Liver (tissue), 9 donors: ENCODE data around the gene ZC3H12C. TPM values are rescaled to one million over a fixed set of nuclear protein-coding genes. Genes with fewer than 3 reads are reported as not detected.
"Not testable (repeated sequence)": the region's sequence is repeated elsewhere in the genome, so short reads cannot be mapped to it uniquely, and the experiment has no call there.

Experiments
- DNase-seq: peaks from one replicate; pipeline ENCODE4 v3.0.0-alpha.2; 2017; ENCODE audit warnings: low spot score
- H3K27ac ChIP-seq, 2 donors: one replicate each; pipeline ENCODE4 v1.7.0; 2013; ENCODE audit warnings: inconsistent platforms in 2 of 2, low read length in 2 of 2, control low read depth in 1 of 2, low read depth in 1 of 2, mild to moderate bottlenecking in 1 of 2
- H3K27me3 ChIP-seq, 4 donors: one replicate each; pipeline versions ENCODE4 v1.6.1 to v1.7.0; 2013; ENCODE audit warnings: low read length in 3 of 4, inconsistent platforms in 1 of 4, mild to moderate bottlenecking in 1 of 4, moderate library complexity in 1 of 4; ENCODE audit not compliant: control insufficient read depth in 4 of 4, insufficient read depth in 4 of 4
- H3K36me3 ChIP-seq, 4 donors: one replicate each; pipeline versions ENCODE4 v1.6.1 to v1.7.0; 2013; ENCODE audit warnings: low read length in 3 of 4, mild to moderate bottlenecking in 3 of 4, low read depth in 1 of 4, moderate library complexity in 1 of 4; ENCODE audit not compliant: control insufficient read depth in 4 of 4, insufficient read depth in 3 of 4
- H3K4me1 ChIP-seq, 4 donors: one replicate each; pipeline versions ENCODE4 v1.6.1 to v1.7.0; 2013; ENCODE audit warnings: low read length in 3 of 4, mild to moderate bottlenecking in 3 of 4, moderate library complexity in 1 of 4; ENCODE audit not compliant: control insufficient read depth in 4 of 4, insufficient read depth in 4 of 4
- H3K4me3 ChIP-seq, 3 donors: one replicate each; pipeline versions ENCODE4 v1.6.1 to v1.7.0; 2013; ENCODE audit warnings: low read length in 3 of 3, control low read depth in 1 of 3, low read depth in 1 of 3, mild to moderate bottlenecking in 1 of 3
- H3K9ac ChIP-seq, 2 donors: one replicate each; pipeline ENCODE4 v1.7.0; 2013; ENCODE audit warnings: low read length in 2 of 2, mild to moderate bottlenecking in 2 of 2, moderate library complexity in 2 of 2, control low read depth in 1 of 2, low read depth in 1 of 2
- H3K9me3 ChIP-seq, 4 donors: one replicate each; pipeline versions ENCODE4 v1.6.1 to v1.7.0; 2013; ENCODE audit warnings: low read length in 3 of 4; ENCODE audit not compliant: control insufficient read depth in 4 of 4
- EGR1 ChIP-seq, 2 donors: IDR thresholded peaks; 2 replicates each; pipeline ENCODE4 v1.6.1; 2016 to 2018; ENCODE audit warnings: antibody characterized with exemption in 2 of 2, low read depth in 2 of 2
- FOXA1 ChIP-seq: IDR thresholded peaks from 2 replicates; pipeline ENCODE4 v1.6.1; 2016; ENCODE audit warnings: antibody characterized with exemption
- FOXA2 ChIP-seq: IDR thresholded peaks from 2 replicates; pipeline ENCODE4 v1.6.1; 2016; ENCODE audit warnings: antibody characterized with exemption
- GABPA ChIP-seq, 2 donors: IDR thresholded peaks in 1 of 2; conservative IDR thresholded peaks in 1 of 2; 2 replicates each; pipeline ENCODE4 v1.6.1; 2016; ENCODE audit warnings: antibody characterized with exemption in 2 of 2, mild to moderate bottlenecking in 1 of 2, moderate library complexity in 1 of 2
- HNF4G ChIP-seq: IDR thresholded peaks from 2 replicates; pipeline ENCODE4 v1.6.1; 2016; ENCODE audit warnings: antibody characterized with exemption
- JUND ChIP-seq, 2 donors: IDR thresholded peaks; 2 replicates each; pipeline ENCODE4 v1.6.1; 2016; ENCODE audit warnings: antibody characterized with exemption in 2 of 2
- NR2F2 ChIP-seq: IDR thresholded peaks from 2 replicates; pipeline ENCODE4 v1.6.1; 2016; ENCODE audit warnings: antibody characterized with exemption
- RAD21 ChIP-seq, 2 donors: IDR thresholded peaks; 2 replicates each; pipeline ENCODE4 v1.6.1; 2016; ENCODE audit warnings: antibody characterized with exemption in 2 of 2, mild to moderate bottlenecking in 2 of 2
- RXRA ChIP-seq, 2 donors: IDR thresholded peaks; 2 replicates each; pipeline ENCODE4 v1.6.1; 2017 to 2018; ENCODE audit warnings: antibody characterized with exemption in 2 of 2, mild to moderate bottlenecking in 1 of 2
- SP1 ChIP-seq: IDR thresholded peaks from 2 replicates; pipeline ENCODE4 v1.6.1; 2018; ENCODE audit warnings: antibody characterized with exemption, mild to moderate bottlenecking
- TAF1 ChIP-seq: conservative IDR thresholded peaks from 2 replicates; pipeline ENCODE4 v1.6.1; 2016; ENCODE audit warnings: antibody characterized with exemption, mild to moderate bottlenecking
- YY1 ChIP-seq: IDR thresholded peaks from 2 replicates; pipeline ENCODE4 v1.6.1; 2016; ENCODE audit warnings: antibody characterized with exemption, mild to moderate bottlenecking
- WGBS: extraction: QIAGEN DNeasy Blood & Tissue Kit; methylation state at CpG from one replicate; pipeline ENCODE4 v1.1.7; 2013; 5-methylcytosine and 5-hydroxymethylcytosine counted together
- polyA plus RNA-seq, 2 donors: library from polyadenylated mRNA; stranded (reverse) in 1 of 2; unstranded in 1 of 2; fragments of 200-250 nt in 1 of 2; fragments of >200 nt in 1 of 2; fragmentation: Nextera tagmentation in 1 of 2; extraction: Ambion mirVana in 1 of 2; gene quantifications; one replicate each; pipeline versions ENCODE4 v1.2.1 to v1.2.3, GENCODE V29; 2013 to 2015
- total RNA-seq, 2 donors: library from RNA; depleted of rRNA; stranded (reverse); fragments of >200 nt; gene quantifications; one replicate each; pipeline ENCODE4 v1.2.3, GENCODE V29; 2014
- TF ChIP-seq, protein P1 (sequence below): IDR thresholded peaks from 2 replicates; pipeline ENCODE4 v1.6.1; 2016; ENCODE audit warnings: antibody characterized with exemption
- TF ChIP-seq, protein P2 (sequence below): IDR thresholded peaks from 2 replicates; pipeline ENCODE4 v1.6.1; 2016; ENCODE audit warnings: antibody characterized with exemption
- TF ChIP-seq, protein P3 (sequence below): IDR thresholded peaks from 2 replicates; pipeline ENCODE4 v1.6.1; 2016; ENCODE audit warnings: antibody characterized with exemption, mild to moderate bottlenecking
- donor health status: healthy.
- donor health status: healthy.
- donor health status: healthy.
- donor health status: healthy.
- donor health status: healthy.

The ZC3H12C gene
- total and polyA plus RNA-seq, 4 donors = 0.92 to 9.6 (median 2.3) TPM

DNA sequence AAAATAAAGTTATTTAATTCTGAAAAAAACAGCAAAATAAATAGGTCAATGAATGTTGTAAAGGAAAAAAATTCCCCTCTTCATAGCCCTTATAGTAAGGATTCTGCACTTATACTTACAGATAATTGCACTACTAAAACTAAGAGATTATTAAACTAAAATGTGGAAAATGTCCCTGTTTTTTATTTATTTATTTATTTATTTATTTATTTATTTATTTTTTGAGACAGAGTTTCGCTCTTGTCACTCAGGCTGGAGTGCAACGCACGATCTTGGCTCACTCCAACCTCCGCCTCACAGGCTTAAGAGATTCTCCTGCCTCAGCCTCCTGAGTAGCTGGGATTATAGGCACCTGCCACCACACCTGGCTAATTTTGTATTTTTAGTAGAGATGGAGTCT lies 25.2 kb upstream of the ZC3H12C start:
- not testable (repeated sequence) for H3K36me3 ChIP-seq, H3K4me3 ChIP-seq, H3K9ac ChIP-seq, H3K27me3 ChIP-seq, DNase-seq, H3K27ac ChIP-seq, H3K9me3 ChIP-seq, H3K4me1 ChIP-seq
- 97% methylated on average over 4 of the region's 4 CpGs for WGBS

DNA sequence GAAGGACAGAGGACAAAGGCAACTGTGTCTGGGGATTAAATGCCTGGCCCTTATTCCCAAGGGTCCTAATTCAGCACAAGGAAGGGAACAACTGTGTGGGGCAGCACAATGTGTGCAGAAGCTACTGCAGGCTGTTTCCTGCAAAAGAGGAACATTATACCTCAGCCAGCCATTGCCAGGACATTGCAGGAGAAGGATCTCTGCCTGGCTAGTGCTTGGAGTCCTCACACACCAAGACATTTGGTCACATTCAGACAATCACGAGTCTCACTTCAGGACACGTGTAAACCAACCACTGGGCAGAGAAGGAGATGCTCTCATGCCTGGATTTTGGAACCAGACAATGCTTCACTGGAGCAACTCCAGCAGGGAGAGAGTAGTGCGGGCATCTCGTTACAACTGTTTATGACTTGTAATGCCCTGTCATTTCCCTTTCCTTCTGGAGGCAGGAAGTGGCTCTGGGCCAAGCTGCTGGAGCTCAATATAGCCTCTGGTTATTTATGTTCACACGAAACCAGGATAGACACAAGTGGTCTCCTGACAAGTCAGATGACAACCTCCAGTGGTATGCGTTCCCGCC lies 23.9 kb upstream of the ZC3H12C start:
- DNase-seq = no peak
- WGBS = 53% methylated on average over 7 of the region's 7 CpGs
- peak overlapping the region; percentile 2 to 36 for H3K27ac ChIP-seq

DNA sequence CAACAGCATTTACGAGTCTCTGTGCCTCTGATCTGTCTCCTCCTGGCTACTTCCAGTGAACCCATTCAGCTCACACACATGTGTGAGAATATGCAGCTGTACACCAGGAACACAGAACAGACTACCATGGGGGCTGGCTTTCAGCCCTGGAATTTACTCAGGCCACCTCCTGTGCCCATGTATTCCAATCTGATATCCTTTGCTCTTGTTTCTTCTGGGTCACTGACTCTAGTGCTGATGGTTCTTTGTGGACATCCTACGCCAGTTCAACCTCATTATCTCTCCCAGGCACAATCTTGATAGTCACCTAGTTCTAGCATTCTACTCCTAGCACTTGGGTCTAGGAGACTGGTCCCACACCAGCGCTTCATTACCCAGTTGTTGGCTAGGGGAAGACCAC lies 23.0 kb upstream of the ZC3H12C start:
- Histone ChIP-seq H3K9ac (no peak overlapping the region), H3K4me3 (no peak overlapping the region), H3K4me1 (no peaks in the 10 kb centered on the region), H3K27ac (no peak overlapping the region), H3K27me3 (no peaks in the 10 kb centered on the region), H3K9me3 (no peaks in the 10 kb centered on the region), H3K36me3 (no peaks in the 10 kb centered on the region)
- 91% methylated on average over 3 of the region's 3 CpGs for whole genome bisulfite sequencing
- no peak for DNase-seq
- TF ChIP-seq, protein P1, sequence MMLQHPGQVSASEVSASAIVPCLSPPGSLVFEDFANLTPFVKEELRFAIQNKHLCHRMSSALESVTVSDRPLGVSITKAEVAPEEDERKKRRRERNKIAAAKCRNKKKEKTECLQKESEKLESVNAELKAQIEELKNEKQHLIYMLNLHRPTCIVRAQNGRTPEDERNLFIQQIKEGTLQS = no peak
- TF ChIP-seq SP1 (no peak), FOXA1 (no peak)

More for the DNA sequence above, 23.9 kb upstream of the ZC3H12C start:
- no peaks in the 10 kb centered on the region for H3K27me3 ChIP-seq
- no peaks in the 10 kb centered on the region for H3K4me1 ChIP-seq
- no peaks in the 10 kb centered on the region for H3K36me3 ChIP-seq
- no peak overlapping the region for H3K4me3 ChIP-seq
- TF ChIP-seq HNF4G = no peak
- no peak for TF ChIP-seq GABPA (IDR thresholded peaks at IDR 0.05 in 1 of 2, conservative IDR thresholded peaks at IDR 0.05 in 1 of 2)
- TF ChIP-seq RAD21 (IDR thresholded peaks at IDR 0.05) = no peak
- no peak for TF ChIP-seq EGR1 (IDR thresholded peaks at IDR 0.05; ENCODE audit: low read depth in 2 of 2)
- TF ChIP-seq JUND (IDR thresholded peaks at IDR 0.05) = no peak
- TF ChIP-seq FOXA2 = no peak
- TF ChIP-seq SP1 = no peak
- TF ChIP-seq FOXA1 = no peak
- TF ChIP-seq, protein P2, sequence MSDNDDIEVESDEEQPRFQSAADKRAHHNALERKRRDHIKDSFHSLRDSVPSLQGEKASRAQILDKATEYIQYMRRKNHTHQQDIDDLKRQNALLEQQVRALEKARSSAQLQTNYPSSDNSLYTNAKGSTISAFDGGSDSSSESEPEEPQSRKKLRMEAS = no peak
- TF ChIP-seq, protein P3, sequence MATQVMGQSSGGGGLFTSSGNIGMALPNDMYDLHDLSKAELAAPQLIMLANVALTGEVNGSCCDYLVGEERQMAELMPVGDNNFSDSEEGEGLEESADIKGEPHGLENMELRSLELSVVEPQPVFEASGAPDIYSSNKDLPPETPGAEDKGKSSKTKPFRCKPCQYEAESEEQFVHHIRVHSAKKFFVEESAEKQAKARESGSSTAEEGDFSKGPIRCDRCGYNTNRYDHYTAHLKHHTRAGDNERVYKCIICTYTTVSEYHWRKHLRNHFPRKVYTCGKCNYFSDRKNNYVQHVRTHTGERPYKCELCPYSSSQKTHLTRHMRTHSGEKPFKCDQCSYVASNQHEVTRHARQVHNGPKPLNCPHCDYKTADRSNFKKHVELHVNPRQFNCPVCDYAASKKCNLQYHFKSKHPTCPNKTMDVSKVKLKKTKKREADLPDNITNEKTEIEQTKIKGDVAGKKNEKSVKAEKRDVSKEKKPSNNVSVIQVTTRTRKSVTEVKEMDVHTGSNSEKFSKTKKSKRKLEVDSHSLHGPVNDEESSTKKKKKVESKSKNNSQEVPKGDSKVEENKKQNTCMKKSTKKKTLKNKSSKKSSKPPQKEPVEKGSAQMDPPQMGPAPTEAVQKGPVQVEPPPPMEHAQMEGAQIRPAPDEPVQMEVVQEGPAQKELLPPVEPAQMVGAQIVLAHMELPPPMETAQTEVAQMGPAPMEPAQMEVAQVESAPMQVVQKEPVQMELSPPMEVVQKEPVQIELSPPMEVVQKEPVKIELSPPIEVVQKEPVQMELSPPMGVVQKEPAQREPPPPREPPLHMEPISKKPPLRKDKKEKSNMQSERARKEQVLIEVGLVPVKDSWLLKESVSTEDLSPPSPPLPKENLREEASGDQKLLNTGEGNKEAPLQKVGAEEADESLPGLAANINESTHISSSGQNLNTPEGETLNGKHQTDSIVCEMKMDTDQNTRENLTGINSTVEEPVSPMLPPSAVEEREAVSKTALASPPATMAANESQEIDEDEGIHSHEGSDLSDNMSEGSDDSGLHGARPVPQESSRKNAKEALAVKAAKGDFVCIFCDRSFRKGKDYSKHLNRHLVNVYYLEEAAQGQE = no peak
- TF ChIP-seq, protein P1 = no peak
- TF ChIP-seq RXRA (IDR thresholded peaks at IDR 0.05) = no peak
- no peak for TF ChIP-seq TAF1
- no peak for TF ChIP-seq NR2F2
- TF ChIP-seq YY1 = no peak
- no peaks in the 10 kb centered on the region for H3K9me3 ChIP-seq
- no peak overlapping the region for H3K9ac ChIP-seq
